Testis (tissue), 2 donors: ENCODE measurements around the gene F12.

Source experiments
- POLR2A ChIP-seq: fragments of 450-650 bp; IDR thresholded peaks from one replicate; pipeline ENCODE4 v1.6.1; 2017; ENCODE audit warnings: antibody characterized with exemption, mild to moderate bottlenecking, moderate library complexity
- TF ChIP-seq, protein P1 (sequence below), 3 experiments: fragments of 450-650 bp in 2 of 3; fragments of 200-600 bp in 1 of 3; sonication (generic) in 1 of 3; IDR thresholded peaks; one replicate each; pipeline ENCODE4 v1.5.1; 2016 to 2019; ENCODE audit warnings: antibody characterized with exemption in 3 of 3, mild to moderate bottlenecking in 2 of 3, moderate library complexity in 1 of 3

DNA sequence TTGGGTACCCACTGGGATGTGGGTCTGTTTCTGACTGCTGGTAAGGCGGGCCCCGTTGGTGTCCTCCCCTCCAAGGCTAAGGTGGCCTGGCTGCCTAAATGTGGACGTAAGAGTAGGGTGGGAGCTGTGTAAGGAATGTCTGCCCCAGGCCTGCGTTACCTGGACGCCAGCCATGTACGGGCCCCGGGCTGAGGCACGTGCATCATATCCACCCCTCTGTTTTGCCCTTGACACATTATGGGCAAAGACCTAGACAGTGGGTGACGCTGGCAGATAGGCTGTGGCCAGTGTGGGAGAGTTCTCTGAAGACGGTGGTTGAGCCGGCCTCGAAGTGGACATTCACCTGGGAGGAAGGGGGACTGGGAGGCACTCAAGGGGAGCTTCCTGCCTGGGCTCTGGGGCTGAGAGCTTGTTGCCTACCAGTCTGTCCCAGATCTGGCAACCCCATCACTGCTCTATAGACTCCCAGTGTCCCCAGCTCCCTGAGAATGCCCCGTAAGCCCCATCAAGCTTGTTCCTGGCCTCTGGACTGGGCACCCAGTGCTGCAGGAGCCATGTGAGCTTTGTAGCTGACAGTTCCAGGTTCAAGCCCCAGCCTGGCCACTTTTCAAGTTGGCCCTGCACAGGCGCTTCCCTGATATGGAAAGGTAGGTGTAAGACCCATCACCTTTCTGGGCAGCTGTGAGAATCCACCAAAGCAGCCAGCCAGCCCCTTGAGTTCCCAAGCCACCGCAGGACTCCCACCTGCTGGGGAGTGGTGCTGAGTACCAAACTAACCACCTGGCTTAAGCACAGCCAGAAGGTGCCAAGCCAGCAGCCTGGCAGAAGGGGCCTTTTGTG is 34.0 kb upstream of the F12 start:
- TF ChIP-seq POLR2A, result no peak
- TF ChIP-seq, protein P1, sequence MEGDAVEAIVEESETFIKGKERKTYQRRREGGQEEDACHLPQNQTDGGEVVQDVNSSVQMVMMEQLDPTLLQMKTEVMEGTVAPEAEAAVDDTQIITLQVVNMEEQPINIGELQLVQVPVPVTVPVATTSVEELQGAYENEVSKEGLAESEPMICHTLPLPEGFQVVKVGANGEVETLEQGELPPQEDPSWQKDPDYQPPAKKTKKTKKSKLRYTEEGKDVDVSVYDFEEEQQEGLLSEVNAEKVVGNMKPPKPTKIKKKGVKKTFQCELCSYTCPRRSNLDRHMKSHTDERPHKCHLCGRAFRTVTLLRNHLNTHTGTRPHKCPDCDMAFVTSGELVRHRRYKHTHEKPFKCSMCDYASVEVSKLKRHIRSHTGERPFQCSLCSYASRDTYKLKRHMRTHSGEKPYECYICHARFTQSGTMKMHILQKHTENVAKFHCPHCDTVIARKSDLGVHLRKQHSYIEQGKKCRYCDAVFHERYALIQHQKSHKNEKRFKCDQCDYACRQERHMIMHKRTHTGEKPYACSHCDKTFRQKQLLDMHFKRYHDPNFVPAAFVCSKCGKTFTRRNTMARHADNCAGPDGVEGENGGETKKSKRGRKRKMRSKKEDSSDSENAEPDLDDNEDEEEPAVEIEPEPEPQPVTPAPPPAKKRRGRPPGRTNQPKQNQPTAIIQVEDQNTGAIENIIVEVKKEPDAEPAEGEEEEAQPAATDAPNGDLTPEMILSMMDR (IDR thresholded peaks at IDR 0.05), result no peak
